C4-2B (cell line): ENCODE data around the gene PARP1.

Experiments used
- ZFX ChIP-seq: fragments of 450-650 bp; IDR thresholded peaks from 2 replicates; pipeline ENCODE4 v1.6.1; 2017
- TF ChIP-seq, protein P1 (sequence below): fragments of 450-650 bp; conservative IDR thresholded peaks from 2 replicates; pipeline ENCODE4 v1.5.1; 2017; ENCODE audit warnings: mild to moderate bottlenecking

DNA sequence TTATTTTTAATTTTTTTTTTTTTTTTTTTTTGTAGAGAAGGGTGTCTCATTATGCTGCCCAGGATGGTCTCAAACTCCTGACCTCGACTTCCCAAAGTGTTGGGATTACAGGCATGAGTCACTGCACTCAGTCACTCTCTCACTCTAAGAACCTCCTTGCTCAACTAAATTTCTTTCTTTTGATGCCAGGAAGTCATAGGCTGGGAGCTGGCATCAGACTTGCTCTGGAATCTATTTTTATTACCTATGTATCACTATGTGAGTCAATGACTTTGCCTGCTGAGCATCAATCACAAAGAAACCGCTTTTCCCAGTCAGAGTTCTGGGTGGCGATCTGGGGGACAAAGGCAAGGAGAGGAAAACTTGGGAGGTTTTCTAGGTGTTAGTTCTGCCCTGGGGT lies 35.5 kb upstream of the PARP1 start:
- TF ChIP-seq, protein P1, sequence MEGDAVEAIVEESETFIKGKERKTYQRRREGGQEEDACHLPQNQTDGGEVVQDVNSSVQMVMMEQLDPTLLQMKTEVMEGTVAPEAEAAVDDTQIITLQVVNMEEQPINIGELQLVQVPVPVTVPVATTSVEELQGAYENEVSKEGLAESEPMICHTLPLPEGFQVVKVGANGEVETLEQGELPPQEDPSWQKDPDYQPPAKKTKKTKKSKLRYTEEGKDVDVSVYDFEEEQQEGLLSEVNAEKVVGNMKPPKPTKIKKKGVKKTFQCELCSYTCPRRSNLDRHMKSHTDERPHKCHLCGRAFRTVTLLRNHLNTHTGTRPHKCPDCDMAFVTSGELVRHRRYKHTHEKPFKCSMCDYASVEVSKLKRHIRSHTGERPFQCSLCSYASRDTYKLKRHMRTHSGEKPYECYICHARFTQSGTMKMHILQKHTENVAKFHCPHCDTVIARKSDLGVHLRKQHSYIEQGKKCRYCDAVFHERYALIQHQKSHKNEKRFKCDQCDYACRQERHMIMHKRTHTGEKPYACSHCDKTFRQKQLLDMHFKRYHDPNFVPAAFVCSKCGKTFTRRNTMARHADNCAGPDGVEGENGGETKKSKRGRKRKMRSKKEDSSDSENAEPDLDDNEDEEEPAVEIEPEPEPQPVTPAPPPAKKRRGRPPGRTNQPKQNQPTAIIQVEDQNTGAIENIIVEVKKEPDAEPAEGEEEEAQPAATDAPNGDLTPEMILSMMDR = no peak
- no peak for TF ChIP-seq ZFX
